NCI-H1694 treated with DMSO at 0.1 percent for 48 hours (cell line): Measurements from ENCODE around the gene POLN.
A peak's percentile ranks its signal among the peaks of the same experiment; 100 is the strongest.
"Not testable (repeated sequence)": the region's sequence is repeated elsewhere in the genome, so short reads cannot be mapped to it uniquely, and the experiment has no call there.

Experiments
- DNase-seq: peaks from one replicate; lab custom pipeline; 2025; lab: John Stamatoyannopoulos, UW

Gene POLN

GRCh38 chr4:2220016-2220630 is 21.8 kb downstream of the POLN start:
- peak; percentile 73 for DNase-seq

GRCh38 chr4:2219233-2219760 is 22.6 kb downstream of the POLN start:
- no peak for DNase-seq

DNA sequence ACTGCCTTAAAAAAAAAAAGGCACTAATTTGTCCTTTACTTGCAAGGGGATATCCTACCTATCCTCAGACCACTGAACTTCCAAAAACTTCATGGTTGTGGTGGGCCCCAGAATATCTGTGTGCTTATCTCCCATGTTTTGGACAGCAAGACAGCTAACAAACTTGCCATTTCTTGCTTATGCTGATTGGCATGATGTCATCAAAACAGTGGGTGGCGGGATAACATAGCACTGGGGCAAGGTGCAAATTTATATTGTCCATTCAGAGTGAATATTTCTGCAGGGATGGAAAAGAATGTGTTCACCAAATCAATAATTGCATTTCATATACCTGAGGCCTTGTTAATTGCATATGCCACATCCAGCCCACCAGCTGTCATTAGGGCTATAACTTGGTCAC is 23.5 kb downstream of the POLN start:
- DNase-seq, result no peak

GRCh38 chr4:2217726-2218125 is 24.2 kb downstream of the POLN start:
- no peak for DNase-seq

DNA sequence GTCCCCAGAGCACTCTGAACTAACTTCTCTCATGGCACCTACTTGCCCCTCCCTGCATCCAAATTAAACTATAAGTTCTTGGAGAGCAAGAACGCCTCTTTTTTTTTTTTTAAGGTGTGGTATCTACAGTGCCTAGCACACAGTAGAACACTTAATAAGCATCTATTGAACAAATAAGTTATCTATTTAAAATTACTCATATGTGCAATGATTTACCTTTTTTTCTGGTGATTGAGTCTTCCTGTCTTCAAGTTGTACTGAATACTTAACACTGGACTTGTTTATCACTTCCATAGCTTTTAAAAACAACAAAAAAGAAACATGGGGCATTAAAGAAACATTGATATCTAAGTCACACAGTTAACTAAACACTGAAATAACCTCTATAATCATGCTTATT is 29.1 kb downstream of the POLN start:
- DNase-seq, result no peak

GRCh38 chr4:2202789-2203188 is 39.1 kb downstream of the POLN start:
- DNase-seq, result not testable (repeated sequence)

DNA sequence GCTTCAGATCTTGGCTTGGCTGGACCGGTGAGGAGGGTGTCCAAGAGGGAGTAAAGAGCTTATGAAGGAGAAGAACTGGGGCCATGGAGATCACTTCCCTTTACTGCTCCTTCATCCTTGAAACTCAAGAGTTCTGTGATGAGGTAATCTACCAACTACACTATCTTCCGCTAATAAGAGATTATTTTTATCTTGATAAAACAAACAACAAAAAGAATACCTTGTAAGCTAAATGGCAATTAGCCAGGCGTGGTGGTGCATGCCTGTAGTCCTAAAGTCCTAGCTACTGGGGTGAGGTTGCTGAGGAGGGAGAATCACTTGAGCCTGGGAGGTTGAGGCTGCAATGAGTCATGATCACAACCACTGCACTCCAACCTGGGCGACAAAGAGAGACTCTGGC is 47.4 kb downstream of the POLN start:
- DNase-seq, result no peak

DNA sequence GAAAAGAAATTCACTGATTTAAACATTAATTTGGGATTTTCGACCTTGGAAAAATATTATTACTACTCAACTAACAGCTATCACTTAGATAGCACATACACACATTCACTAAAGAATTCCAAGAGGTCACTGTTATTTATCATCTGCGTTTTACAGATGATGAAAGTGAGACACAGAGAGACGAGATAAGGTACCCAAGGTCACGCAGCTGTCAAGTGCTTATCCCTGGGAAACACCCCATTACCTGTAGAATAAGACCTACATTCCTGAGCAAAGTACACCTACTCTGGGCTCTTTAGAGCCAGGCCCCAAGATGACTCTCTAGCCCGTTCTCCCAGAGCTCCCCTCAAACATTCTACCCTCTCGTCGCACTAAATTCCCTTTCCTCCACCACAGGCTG is 48.6 kb downstream of the POLN start:
- DNase-seq, result no peak

DNA sequence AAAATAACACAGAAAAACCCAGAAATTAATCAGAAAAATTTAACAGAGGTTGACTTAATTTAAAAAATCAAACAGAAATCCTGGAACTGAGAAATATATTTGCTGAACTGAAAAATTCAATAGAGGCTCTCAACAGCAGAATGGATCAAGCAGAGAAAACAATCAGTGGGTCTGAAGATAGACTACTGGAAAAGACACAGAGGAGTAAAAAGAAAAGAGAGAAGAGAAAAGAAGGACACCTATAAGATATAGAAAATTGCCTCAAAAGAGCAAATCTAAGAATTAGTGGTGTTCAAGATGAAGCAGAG is 55.1 kb downstream of the POLN start:
- DNase-seq, result no peak

- no peak for DNase-seq
Observed at GRCh38 chr4:2186133-2186864, 55.6 kb downstream of the POLN start.

GRCh38 chr4:2183394-2183793 is 58.5 kb downstream of the POLN start:
- DNase-seq, result no peak

DNA sequence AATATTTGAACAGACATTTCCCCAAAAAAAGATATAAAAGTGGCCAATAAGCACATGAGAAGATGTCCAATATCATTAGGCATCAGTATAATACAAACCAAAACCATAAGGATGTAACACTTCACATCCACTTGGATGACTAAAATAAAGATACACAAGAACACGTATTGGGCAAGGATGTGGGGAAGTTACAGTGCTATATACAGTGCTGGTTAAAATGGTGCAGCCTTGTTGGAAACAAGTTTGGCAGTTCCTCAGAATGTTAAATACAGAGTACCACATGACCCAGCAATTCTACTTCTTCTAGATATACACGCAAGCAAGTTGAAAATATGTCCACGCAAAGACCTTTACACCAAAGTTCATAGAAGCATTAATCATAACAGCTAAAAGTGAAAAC is 58.9 kb downstream of the POLN start:
- DNase-seq, result no peak

- no peak for DNase-seq
Observed at GRCh38 chr4:2180410-2180809, 61.5 kb downstream of the POLN start.

- DNase-seq, result no peak
Observed at GRCh38 chr4:2179717-2180116, 62.2 kb downstream of the POLN start.

GRCh38 chr4:2178986-2179385 is 62.9 kb downstream of the POLN start:
- DNase-seq, result no peak

GRCh38 chr4:2177443-2178093 is 64.4 kb downstream of the POLN start:
- DNase-seq, result no peak

- no peak for DNase-seq
Observed at GRCh38 chr4:2175990-2176698, 65.8 kb downstream of the POLN start.

- DNase-seq, result no peak
Observed at GRCh38 chr4:2174061-2174460, 67.9 kb downstream of the POLN start.

GRCh38 chr4:2172627-2173231 is 69.2 kb downstream of the POLN start:
- DNase-seq, result no peak

- no peak for DNase-seq
Observed at GRCh38 chr4:2172161-2172560, 69.8 kb downstream of the POLN start.

GRCh38 chr4:2168469-2169319 is 73.2 kb downstream of the POLN start:
- no peak for DNase-seq
